NCI-H2029 treated with DMSO at 0.1 percent for 48 hours (cell line): ENCODE data around the gene BUD13.
A peak's percentile ranks its signal among the peaks of the same experiment; 100 is the strongest.

ENCODE experiments used
- DNase-seq: peaks from one replicate; lab custom pipeline; 2025; lab: John Stamatoyannopoulos, UW

Gene BUD13

GRCh38 chr11:116750070-116750718, 22.6 kb downstream of the BUD13 start:
- DNase-seq, result no peak

- DNase-seq, result no peak
Observed at GRCh38 chr11:116742104-116742503, 30.7 kb downstream of the BUD13 start.

DNA sequence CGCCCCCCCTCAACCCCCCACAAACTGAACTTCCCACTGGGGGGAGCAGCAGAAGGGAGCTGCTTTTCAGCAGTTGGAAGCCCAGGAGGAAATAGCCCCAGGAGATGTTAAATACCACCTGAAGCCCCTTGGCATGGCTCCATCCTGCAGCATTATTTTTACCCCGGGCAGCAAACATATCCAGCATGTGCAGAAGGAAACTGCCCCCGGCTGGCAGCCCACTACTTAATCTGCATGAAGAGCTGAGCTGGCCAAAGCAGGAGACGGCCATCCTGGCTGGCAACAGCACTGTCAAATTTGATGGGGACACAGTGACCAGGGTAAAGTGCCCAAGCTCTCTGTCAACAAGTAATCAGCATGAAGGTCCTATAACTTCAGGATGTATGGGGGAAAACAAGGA, 32.0 kb downstream of the BUD13 start:
- no peak for DNase-seq

GRCh38 chr11:116738975-116739374, 33.8 kb downstream of the BUD13 start:
- DNase-seq, result no peak

GRCh38 chr11:116736763-116737162, 36.0 kb downstream of the BUD13 start:
- DNase-seq, result no peak

DNA sequence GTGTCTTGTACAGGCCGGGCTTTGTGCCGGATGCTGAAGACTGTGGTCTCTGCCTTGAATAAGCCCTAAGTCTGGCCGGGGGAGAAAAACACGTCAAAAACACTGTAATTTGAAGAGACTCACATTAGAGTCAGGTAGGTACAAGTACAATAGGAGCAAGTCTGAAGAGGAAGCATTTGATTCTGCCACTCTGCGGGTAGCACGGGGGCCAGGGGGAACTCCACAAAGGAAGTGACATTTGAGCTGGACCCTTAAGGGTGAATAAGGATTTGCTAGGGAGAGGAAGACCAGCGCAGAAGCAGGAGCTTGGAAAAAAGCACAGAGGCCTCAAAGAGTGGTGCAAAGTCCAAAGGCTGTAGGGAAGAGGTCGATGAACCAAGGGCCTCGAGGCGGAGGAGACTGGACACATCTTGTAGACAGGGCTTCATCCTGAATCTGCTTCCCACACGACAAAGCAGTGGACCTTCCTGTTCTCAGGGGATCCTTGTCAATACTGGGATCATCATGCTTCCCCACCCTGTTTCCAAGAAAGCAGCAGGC, 38.7 kb downstream of the BUD13 start:
- DNase-seq, result no peak

GRCh38 chr11:116733043-116733755, 39.6 kb downstream of the BUD13 start:
- no peak for DNase-seq

- DNase-seq, result peak; percentile 44
Observed at GRCh38 chr11:116732271-116733042, 40.3 kb downstream of the BUD13 start.

DNA sequence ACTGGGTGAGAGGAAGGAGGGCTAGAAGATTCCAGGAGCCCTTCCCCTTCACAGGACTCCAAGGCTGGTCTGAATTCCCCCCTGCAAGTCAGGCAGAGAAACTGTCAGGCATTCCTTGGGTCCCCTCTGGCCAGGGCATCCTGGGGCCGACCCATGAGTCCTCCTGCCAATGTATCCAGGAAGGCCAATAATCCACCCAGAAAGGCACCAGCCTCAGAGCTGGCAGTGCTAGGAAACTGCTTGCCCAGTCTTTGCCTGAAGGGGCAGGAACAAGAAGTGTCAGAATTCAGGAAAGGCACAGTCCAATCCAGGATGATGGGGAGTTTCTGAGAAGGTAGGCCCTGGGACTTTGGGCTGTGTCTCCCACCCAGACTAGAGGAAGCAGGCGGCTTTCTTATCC, 41.0 kb downstream of the BUD13 start:
- no peak for DNase-seq

DNA sequence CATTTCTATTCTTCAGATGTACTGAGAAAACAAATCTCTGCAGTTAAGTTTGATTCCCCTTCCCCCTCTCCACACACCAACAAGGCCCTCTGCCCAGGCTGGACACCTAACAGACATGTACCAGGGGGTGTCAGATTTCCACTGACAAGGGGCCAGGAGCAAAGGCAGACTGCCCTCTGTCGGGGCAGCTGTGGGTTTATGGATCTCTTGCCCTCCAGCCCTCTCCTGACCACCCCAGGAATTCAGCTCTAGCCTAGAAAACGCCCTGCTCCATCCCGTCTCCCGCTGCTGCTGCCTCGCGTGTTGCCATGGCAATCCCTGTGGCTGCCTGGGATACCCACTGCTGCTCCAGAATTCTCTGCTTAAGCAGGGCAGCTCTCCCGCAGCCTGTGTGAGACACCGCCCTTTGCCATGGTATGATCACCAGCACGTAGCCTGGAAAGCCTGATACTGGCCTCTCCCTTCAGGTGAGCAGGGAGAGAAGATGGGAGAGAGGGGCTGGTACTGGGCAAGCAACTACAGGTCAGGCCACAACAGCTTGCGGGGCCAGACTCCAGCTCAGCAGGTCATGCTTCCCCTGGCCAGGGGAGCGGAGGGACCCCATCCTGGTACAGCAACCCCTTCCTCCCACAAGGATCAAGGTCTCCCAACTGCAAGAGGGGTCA, 41.6 kb downstream of the BUD13 start:
- no peak for DNase-seq

DNA sequence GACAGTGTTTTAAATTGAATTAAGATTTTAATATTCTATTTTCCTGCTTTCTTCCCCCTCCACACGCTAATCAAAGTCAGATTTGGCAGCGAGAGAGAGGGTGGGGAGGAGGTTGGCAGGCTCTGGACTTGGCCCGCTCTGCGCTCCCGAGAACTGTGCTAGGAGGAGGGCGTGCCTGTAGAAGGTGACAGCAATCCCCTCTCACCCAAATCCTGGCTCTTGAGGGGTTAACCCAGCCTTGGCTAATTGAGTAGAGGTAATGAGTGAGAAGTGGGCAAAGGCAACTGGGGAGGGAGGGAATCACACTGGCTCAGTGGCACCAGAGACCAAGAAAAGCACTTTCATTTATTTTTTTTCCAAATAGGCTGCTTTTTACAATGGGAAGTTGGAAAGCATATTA, 42.2 kb downstream of the BUD13 start:
- no peak for DNase-seq

DNA sequence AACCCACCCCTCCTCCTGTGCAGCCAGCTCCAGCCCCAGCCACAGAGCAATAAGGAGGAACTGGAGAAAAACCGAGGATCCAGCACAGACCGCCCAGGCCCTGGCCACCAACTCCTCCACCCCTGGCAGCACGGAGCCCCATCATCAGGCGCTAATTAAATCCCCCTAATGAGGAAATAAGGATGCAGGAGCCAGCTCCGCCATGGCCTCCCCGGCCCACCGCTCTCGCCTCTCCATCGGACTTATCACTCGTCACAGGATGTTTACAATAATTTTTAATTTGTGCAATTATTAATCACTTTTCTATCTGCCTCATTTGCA, 42.6 kb downstream of the BUD13 start:
- no peak for DNase-seq

- DNase-seq, result no peak
Observed at GRCh38 chr11:116729501-116730240, 43.1 kb downstream of the BUD13 start.

DNA sequence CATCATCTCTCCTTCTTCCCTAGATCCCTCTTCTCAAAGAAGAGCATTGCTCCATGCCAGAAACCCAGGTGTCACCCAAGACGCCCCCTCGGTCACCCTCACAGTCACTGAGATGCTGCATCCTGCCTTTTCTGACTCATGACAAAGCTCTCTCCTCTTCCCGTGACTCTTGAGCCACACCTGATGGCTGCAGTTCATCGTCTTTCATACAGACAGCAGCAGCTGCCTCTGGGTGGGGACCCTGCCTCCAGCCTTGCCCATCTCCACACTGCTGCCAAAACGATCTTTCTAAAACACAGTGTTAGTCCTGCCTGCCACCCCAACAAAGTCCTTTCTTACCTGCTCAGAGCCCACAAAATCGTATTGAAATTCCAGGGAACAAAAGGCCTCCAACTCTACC, 44.8 kb downstream of the BUD13 start:
- no peak for DNase-seq

GRCh38 chr11:116725434-116726221, 47.2 kb downstream of the BUD13 start:
- no peak for DNase-seq

GRCh38 chr11:116724813-116725212, 48.0 kb downstream of the BUD13 start:
- no peak for DNase-seq

DNA sequence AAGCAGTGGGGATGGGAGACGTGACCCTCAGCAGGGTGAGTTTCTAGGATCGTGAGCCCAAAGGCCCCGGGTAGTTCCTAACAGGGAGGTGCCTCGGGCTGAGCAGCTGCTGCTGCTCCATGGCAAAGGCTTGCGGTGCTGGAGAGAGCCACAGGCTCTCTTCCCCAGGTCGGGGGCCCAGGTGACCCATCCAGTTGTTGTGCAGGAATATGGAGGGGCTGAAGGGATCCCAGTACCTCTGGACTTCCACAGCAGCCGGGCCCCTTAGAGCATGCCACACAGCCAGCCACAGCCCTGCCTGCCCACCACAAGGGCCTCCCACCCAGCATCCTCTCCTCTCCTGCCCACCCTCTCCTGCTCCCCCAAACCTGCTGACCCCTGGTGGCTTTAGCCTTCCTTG, 49.3 kb downstream of the BUD13 start:
- DNase-seq, result no peak

GRCh38 chr11:116721988-116722387, 50.8 kb downstream of the BUD13 start:
- DNase-seq, result no peak

- no peak for DNase-seq
Observed at GRCh38 chr11:116720895-116721294, 51.9 kb downstream of the BUD13 start.

- no peak for DNase-seq
Observed at GRCh38 chr11:116718955-116719501, 53.8 kb downstream of the BUD13 start.

DNA sequence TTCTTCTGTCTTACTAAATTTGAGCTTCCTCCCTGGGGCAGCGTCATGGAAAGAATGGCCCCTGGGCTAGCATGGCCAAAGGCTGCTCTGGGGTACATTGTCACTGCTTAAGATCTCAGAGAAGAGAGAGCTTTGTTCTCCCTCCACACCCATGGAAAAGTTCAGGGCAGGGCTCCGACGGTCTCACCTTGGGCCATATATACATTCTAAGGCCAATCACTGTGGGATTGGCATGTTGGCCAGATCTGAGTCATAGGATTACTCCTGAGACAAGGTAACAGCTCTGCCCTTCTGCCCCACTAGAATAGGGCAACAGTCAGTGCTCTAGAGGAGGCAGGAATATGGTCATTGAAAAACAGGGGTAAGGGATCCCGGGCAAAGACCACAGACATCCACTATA, 56.2 kb downstream of the BUD13 start:
- no peak for DNase-seq
